ENCODE data around the gene OSBPL6.

The OSBPL6 gene

DNA sequence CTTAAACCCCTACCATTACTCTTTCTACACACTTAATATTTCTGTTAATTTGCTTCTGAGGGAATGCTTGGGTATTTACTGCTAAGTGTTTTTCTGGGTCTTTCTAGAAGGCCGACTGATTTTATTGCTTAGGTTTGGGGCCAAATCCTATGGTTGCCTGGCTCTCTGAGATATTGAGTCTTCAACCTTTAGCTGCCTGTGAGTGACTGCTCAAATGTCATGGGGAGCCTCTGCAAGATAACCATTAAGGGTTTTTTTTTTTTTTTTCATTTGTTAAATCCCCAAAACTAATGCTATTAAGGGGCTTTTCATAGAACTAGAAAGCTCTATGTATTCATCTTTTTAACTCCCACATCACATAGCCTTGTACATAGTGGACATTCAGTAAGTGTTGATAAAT, 5.0 kb downstream of the OSBPL6 start:
- DNase-seq, result no peak

DNA sequence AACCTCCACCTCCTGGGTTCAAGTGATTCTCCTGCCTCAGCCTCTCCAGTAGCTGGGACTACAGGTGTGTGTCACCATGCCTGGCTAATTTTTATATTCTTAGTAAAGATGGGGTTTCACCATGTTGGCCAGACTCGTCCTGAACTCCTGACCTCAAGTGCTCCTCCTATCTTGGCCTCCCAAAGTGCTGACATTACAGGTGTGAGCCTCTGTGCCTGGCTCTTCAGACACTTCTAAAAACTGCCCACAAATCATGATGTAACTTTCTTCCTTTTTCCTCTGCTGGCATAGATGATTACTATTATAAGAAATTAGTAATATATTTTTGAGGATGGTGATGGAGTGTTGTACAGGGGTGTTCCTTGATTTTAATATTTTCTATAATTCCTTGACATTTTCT, 6.0 kb downstream of the OSBPL6 start:
- no peak for DNase-seq

DNA sequence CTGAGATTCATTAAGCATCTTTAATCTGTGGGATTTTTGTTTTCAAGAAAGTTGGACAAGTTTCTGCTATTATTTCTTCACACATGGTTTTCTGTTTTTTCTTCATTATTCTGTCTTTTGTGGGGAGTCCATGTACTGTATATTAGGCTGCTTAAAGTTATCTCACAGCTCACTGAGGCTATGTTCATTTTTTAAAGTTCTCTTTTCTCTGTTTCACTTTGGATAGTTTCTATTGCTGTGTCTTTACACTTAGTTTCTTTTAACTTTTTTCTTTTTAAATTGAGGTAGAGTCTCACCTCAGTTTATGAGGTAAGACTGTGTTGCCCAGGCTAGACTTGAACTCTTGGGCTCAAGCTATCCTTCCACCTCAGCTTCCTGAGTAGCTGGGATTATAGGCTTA, 8.6 kb downstream of the OSBPL6 start:
- no peak for DNase-seq

DNA sequence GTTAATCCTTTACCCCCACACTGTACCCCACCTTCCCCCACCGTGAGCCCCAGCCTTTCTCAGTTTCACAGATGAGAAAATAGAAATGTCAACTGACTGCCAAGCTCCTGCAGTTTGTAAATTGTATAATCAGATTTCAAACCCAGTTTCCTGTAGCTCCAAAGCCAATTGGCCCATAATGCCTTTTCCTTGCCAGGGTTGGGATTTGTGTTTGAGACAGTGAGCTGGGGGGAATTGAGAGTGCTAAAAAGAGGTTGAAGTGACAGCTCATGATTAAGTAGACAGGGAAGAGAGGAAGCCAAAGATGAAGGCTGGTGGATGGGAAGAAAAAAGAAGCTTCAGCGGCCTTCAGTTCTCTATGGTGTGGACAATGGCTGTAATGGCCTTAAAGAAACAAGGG, 10.7 kb downstream of the OSBPL6 start:
- no peak for DNase-seq

DNA sequence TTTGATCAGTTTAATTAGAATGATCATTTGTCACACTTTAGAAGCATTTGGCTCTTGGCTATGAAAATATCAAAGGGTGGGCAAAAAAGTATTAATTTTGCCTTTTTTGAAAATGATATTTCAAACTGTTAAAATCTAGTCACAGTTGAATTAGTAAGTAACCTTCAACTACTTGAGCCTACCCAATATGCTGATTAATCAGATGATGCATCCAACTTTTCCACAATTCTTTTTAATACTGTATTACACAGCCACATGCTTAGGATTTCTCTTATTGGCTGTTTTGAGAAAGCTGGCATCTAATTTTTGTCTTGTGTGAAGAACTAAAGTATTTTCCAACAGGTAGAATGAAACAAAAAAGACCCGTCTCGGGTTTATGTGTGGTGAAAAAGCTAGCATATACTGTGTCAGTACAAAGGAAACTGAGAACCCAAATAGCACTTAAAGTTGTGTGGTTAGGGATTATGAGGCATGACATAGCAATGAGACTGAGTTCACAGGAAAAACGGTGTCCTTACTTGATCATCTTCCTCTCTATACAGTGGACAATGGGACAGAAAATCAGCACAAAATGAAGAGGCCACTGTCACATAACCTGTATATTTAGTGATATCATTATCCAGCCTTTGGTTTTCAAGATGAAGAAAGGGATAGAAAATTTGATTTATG, 11.7 kb downstream of the OSBPL6 start:
- DNase-seq, result no peak

DNA sequence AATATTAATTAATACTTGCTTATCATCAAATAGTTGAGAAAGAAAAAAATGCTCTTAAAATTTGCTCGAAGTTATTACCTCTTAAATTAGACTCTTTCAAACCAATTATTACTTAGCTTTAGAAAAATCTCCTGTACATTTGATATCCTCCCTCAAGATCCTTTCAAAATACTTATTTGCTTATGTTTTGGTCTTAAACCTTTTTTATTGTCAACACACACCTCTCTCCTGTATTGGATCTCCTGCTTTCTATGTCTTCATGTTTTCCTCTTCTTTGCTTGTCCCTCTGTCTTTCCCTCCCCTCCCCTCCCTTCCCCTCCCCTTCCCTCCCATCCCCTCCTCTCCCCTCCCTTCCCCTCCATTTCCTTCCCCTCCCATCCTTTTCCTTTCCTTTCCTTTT, 14.0 kb downstream of the OSBPL6 start:
- no peak for DNase-seq

DNA sequence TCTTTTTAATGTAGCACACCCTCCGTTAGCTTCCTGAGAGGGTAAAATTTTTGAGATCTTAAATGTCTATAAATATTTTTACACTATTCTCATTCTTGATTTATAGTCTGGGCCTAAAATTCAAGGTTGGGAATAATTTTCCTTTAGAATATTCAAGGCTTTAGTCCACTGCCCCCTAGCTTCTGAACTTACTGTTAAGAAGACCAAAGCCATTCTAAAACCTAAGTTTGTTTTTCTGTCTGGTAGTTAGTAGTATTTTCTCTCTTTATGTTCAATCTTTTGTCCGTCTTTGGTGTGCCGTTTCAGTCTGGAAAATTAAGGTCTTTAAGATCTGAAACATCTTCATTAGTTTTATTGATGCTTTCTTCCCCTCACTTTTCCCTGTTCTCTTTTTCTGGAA, 14.5 kb downstream of the OSBPL6 start:
- DNase-seq, result peak in 2 of 4 experiments; percentile 7 to 18

DNA sequence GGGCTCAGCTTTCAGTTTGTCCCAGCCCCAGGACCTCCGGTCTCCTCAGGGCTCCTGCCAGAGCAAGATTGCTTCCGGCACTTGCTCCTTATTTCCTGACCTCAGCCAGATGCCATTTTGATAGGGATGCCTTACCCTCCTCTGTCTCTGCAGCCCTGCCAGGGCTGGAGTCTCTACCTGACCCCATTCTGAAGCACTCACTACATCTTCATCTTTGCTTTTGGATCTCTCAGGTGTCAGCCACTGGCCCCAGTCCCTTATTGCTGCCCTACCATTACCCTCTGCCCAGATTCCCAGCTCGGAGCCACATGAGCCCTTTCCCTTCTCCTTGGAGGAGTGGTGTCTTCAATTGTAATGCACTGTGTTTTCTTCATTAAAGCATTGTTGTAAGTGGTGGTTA, 17.1 kb downstream of the OSBPL6 start:
- no peak for DNase-seq

DNA sequence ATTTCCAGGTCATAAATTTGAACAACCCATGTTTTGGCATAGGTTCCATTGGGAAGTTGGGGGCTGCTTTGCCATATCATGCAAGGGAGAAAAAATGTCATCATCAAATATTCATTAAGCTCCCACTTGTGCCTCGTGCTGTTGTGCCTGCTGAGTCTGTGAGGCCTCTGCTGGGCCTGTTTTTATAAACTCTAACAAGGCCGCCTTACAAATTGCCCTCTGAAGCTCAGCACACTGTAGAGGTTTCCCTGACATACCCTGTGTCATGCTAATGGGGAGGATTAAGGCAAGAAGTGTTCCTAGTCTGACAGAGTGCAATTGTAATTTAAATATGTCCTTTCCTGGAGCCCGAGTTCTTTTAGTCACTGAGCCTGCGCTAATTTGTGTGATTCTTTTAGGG, 17.6 kb downstream of the OSBPL6 start:
- DNase-seq, result no peak

DNA sequence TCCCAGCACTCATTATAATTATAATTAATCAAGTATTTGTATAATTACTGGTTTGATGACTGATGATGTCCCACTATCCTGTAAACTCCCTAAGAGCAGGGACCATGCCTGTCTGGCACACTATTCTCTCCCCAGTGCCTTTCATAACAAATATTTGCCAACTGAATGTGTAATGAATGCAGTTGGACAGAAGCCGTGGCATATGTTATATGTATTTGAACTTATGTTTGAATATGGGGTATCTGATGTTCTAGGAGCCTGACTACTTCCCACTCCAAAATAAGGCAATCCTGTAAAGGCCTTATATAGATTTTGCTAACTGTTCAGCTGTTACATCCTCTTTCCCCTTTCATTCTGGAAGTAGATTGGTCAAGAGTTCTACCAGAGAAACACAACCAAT, 19.7 kb downstream of the OSBPL6 start:
- no peak for DNase-seq

DNA sequence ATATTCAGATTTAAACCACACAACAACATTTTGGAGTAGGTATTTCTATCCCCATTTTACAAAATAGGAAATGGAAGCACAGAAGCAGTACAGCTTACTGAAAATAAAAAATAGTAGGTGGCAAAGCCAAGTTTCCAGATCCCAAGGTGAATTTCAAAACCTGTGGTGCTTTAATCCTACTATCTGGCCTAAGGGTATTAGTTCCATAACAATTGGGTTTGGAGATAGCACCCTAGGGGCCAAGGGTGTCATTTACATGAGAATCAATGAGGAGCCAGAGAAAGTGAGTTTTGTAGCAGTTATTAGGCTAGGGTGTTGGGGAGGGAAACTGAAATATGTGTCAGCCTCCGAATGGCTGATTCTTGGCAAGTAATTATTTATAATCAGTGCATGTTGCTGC, 24.9 kb downstream of the OSBPL6 start:
- DNase-seq, result no peak

DNA sequence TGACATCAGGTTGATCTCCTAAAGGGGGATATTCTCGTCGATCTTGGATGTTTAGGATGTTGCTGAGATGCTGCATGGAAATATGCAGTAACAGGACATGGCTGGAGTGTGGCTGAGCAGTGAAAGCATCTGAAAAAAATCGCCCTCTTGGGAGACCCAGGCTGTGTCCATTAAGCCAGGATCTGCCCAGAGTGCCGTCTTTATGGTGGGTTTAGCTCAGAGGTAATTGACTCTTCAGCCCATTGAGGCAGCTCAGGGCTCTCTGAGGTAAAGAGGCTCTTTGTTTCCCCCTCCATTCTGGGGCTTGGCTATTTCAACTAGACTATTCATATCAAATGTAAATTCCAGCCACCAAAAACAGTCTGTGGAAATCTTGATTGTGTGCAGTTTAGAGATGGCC, 26.5 kb downstream of the OSBPL6 start:
- DNase-seq, result no peak

DNA sequence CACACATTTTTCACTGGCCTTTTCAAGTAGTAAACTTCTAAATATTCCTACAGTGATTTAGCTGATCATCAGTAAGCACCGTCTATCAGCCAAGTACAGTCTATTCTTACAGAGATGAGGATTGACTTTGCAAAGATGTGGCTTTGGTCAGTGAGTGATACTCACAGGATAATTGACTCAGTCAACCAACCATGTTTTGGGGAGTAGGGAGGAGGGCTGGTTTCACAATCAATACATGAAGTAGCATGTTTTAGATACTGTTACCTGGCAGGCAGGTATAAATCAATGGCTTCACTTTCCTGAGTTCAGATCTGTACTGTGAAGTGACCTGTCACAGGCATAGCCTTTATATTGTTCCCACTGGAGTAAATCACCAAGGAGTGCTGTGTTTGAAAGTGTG, 27.2 kb downstream of the OSBPL6 start:
- no peak for DNase-seq

DNA sequence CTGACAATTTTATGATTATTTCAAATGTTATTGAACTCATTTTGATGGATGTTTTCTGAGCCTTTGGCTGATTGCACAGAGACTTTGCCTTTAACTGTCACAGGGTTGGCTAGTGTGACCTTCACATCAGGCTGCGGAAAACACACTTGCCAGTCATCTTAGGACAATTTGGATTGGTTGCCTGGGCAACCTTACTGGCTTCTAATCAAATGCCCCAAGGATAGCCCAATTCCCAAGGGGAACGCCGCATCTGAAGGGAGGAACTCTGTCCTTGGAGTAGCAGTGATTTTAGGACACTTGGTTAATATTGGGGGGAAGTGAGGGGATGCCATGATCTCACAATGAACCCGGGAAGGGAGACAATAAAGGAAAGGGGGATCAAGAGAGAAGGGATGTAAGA, 29.5 kb downstream of the OSBPL6 start:
- no peak for DNase-seq

DNA sequence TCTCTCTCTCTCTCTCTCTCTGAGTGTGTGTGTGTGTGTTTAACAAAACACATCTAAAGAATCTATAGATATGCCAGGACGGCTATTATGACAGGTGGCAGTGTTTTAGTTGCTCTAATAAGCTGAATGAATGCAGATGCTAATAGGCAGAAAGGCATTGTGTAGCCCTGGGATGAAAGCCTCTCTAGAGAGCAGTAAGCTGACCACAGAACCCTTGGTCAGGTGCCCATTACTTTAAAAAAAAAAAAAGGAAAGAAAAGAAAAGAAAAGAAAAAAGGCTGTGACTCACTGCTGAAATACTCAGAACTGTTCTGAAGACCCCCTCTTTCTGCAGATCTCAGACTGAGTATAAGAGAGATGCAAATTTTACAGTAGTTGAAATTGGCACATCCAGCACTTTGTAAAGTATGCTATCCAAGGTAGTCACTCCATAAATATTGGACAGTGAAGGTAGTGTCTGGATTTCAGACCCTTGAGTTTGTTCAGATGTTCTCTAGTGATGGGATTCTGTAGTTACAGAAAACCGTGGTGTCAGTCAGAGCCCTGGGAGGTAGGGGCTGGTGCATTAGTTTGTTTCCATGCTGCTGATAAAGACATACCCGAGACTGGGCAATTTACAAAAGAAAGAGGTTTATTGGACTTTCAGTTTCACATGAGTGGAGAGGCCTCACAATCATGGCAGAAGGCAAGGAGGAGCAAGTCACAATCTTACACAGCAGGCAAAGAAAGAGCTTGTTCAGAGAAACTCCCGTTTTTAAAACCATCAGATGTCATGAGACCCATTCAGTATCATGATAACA, 30.9 kb downstream of the OSBPL6 start:
- no peak for DNase-seq

DNA sequence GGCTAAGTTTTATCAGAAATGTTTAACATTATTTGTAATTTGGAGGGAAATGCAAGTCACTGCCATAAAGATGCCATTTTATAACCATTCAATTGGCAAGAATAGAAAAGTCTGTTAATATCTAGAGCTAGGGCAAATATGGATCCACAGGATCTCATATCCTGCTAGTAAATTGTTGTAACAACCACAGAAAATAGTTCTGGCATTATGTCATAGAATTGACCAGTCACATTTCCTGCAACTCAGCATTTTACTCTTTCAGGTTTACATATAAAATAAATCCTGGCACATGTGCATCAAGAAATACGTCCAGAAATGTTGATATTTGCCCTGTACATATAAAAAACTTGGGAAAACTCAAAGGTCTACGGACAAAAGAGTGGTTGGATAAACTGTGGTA, 32.9 kb downstream of the OSBPL6 start:
- DNase-seq, result no peak

DNA sequence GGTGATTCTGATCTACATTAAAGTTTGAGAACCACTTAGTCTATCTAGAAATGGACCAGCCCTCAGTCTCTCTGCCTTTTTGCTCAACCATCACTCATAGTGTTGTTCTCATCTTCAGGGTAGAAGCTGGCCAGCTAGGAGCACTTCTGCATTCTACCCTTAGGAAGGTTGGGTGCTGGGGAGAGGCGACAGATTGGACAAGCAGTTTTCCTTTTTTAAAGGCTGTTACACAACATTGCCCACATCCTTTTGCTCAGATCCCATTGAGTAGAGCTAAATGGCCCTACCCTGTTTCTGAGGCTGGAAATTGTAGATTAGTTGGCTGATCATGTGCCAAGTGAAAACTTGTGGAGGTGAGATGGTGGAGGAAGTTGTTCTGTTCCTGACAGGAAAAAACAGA, 35.6 kb downstream of the OSBPL6 start:
- peak; percentile 40 to 69 (median 62) for DNase-seq

DNA sequence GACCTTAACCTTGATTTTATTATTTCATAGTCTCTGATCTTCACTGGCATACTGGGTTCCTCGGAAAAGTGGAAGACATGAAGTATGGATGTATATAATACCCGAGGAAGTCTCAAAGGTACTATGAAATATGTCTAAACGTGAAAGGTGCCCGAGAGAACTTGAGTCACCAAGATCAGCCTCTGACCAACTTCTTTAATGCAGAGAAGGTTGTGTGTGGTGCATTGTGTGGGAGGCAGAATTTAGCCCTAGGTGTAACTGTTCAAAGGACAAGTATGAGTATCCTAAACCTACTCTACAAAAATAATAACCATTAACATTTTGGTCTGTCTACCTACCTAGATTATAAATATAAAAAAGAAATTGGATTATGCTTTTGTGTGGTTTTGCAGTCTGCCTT, 36.1 kb downstream of the OSBPL6 start:
- no peak for DNase-seq

DNA sequence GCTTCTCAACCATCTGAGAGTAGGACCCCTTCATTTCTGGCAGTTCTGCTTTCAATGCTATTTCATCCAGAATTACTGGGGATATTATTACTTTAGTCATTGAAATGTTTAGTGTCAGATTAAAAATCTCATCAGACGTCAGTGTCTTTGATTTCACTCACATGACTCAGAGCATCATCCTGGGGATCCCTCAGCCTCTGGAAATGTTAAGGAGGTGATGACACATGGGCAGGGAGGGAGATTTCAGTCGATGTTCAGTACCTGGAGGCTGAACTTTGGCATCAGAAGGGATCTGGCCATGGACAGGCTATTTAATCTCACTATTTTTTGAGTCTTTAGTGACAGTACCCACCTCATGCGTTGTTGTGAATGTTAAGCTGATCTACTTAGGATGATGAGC, 39.1 kb downstream of the OSBPL6 start:
- DNase-seq, result no peak

DNA sequence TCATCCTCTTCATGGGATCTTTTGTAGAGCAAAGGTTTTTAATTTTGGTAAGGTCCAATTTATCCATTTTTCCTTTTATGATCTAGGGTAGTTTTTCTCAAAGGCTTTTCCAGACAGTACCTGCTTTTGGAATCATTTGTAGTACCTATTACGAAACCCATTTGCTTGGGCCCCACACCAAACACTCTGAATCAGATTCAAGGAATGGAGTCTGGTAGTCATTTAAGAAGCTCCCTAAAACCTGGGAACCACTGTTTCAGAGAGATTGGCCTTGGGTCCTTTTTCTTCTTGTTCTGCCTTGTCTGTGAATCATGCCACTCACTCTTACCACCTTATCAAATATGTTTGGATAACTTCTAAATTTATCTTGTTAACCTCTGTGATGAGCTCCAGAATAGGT, 40.3 kb downstream of the OSBPL6 start:
- DNase-seq, result no peak

DNA sequence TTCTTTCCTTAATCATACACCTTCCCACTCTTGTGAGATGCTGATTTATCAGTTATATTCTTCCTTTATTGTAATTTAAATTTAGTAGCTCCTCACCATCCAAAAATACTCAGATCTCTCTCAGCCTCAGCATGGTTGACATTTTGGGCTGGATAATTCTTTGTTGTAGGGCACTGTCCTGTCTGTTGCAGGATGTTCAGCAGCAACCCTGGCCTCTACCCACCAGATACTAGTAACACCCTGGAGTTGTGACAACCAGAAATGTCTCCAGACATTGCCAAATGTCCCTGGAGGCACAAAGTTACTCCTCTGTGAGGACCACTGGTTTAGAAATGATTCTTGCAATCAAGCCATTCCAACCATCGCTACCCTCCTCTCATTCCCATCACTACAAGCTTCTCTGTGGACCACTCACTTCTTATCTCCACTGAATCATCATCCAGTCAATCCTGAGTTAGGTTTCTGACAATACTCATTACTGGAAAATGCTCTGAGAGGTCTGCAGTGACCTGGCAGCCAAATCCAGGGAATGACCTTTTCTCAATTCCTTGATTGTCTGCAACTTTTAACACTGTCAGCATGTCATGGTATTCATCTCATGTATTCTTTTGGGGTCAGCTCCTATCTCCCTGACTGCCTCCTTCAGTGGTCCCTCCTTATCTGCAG, 43.3 kb downstream of the OSBPL6 start:
- DNase-seq, result no peak

DNA sequence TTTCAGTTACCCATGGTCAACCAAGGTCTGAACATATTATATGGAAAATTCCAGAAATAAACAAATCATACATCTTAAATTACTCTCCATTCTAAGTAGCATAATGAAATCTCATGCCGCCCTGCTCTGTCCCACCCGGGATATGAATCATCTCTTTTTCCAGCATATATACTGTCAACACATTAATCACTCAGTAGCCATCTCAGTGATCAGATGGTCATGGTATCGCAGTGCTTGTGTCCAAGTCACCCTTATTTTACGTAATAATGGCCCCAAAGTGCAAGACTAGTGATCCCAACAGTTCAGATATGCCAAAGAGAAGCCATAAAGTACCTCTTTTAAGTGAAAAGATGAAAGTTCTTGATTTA, 43.8 kb downstream of the OSBPL6 start:
- DNase-seq, result no peak

DNA sequence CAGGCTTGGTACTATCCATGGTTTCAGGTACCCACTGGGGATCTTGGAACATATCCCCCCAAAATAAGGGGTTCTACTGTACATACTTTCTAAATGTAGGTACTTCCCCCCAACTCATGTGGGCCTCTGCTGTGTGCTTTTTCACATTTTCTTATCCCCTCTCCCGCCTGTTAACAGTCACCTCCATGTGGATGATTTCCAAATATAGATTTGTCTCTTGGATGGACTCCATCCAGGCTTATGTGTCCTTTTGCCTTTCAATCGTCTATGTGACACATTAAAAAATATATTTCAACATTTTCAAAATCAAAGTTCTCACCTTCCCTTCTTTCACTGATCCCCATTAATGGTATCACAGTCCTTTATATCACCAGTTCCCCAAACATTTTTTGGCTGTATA, 44.4 kb downstream of the OSBPL6 start:
- DNase-seq, result no peak
